OCI-LY1 (cell line): ENCODE measurements around the gene MRS2.
"Not testable (repeated sequence)": the region's sequence is repeated elsewhere in the genome, so short reads cannot be mapped to it uniquely, and the experiment has no call there.

Source experiments
- H2AFZ ChIP-seq: fragments of 200-600 bp; sonication (generic), shearing (Covaris generic); 2 replicates; pipeline ENCODE4 v1.6.0; 2014; ENCODE audit warnings: antibody characterized with exemption, mild to moderate bottlenecking, low read length
- H3F3A ChIP-seq: fragments of 200-600 bp; sonication (generic), shearing (Covaris generic); 2 replicates; pipeline ENCODE4 v1.6.0; 2014; ENCODE audit warnings: mild to moderate bottlenecking, antibody characterized with exemption, low read length, moderate library complexity; ENCODE audit not compliant: insufficient read depth
- H3K27ac ChIP-seq: fragments of 200-600 bp; sonication (generic); 2 replicates; pipeline ENCODE4 v1.5.1; 2014; ENCODE audit warnings: low read length, mixed run types, mild to moderate bottlenecking, low read depth; ENCODE audit not compliant: poor library complexity, severe bottlenecking
- H3K27me3 ChIP-seq: fragments of 200-600 bp; sonication (generic); 2 replicates; pipeline ENCODE4 v1.6.0; 2014; ENCODE audit warnings: antibody characterized with exemption, mild to moderate bottlenecking, low read length, moderate library complexity; ENCODE audit not compliant: insufficient read depth
- H3K36me3 ChIP-seq: fragments of 200-600 bp; sonication (generic); 2 replicates; pipeline ENCODE4 v1.6.1; 2014; ENCODE audit warnings: mild to moderate bottlenecking, antibody characterized with exemption, low read length, moderate library complexity, mixed read lengths; ENCODE audit not compliant: insufficient read depth
- H3K4me1 ChIP-seq: fragments of 200-600 bp; sonication (generic); 2 replicates; pipeline ENCODE4 v1.5.1; 2014; ENCODE audit warnings: mild to moderate bottlenecking, low read length, moderate library complexity; ENCODE audit not compliant: insufficient read depth, severe bottlenecking
- H3K4me2 ChIP-seq: fragments of 200-600 bp; sonication (generic), shearing (Covaris generic); 2 replicates; pipeline ENCODE4 v1.6.1; 2014; ENCODE audit warnings: low read length
- H3K4me3 ChIP-seq: fragments of 200-600 bp; sonication (generic); 2 replicates; pipeline ENCODE4 v1.5.1; 2014; ENCODE audit warnings: low read length, low read depth, mild to moderate bottlenecking, mixed read lengths; ENCODE audit not compliant: poor library complexity, severe bottlenecking
- H3K79me2 ChIP-seq: fragments of 200-600 bp; shearing (Covaris generic); 2 replicates; pipeline ENCODE4 v1.6.1; 2016; ENCODE audit warnings: mixed run types, low read length, mixed read lengths; ENCODE audit not compliant: insufficient read depth
- H3K9ac ChIP-seq: fragments of 200-600 bp; sonication (generic), shearing (Covaris generic); 2 replicates; pipeline ENCODE4 v1.6.1; 2014; ENCODE audit warnings: mild to moderate bottlenecking, low read length, mixed read lengths
- H3K9me2 ChIP-seq: fragments of 200-600 bp; sonication (generic), shearing (Covaris generic); 2 replicates; pipeline ENCODE4 v1.6.1; 2014; ENCODE audit warnings: low read depth, mild to moderate bottlenecking, low read length, mixed read lengths
- H3K9me3 ChIP-seq: fragments of 200-600 bp; shearing (Covaris generic); 2 replicates; pipeline ENCODE4 v1.6.1; 2014; ENCODE audit warnings: low read length, mixed read lengths
- H4K20me1 ChIP-seq: fragments of 200-600 bp; sonication (generic), shearing (Covaris generic); 2 replicates; pipeline ENCODE4 v1.6.0; 2016; ENCODE audit warnings: mild to moderate bottlenecking, low read length; ENCODE audit not compliant: insufficient read depth
- CTCF ChIP-seq: fragments of 200-600 bp; sonication (generic), shearing (Covaris generic); IDR thresholded peaks from 2 replicates; pipeline ENCODE4 v1.5.1; 2017; ENCODE audit warnings: mild to moderate bottlenecking, antibody characterized with exemption, low read length, moderate library complexity, mixed read lengths
- EZH2 ChIP-seq: fragments of 200-600 bp; sonication (generic), shearing (Covaris generic); IDR thresholded peaks from 2 replicates; pipeline ENCODE4 v1.8.0; 2017; ENCODE audit warnings: borderline replicate concordance, mixed run types, mild to moderate bottlenecking, antibody characterized with exemption, low read length, moderate library complexity, mixed read lengths

Gene MRS2

DNA sequence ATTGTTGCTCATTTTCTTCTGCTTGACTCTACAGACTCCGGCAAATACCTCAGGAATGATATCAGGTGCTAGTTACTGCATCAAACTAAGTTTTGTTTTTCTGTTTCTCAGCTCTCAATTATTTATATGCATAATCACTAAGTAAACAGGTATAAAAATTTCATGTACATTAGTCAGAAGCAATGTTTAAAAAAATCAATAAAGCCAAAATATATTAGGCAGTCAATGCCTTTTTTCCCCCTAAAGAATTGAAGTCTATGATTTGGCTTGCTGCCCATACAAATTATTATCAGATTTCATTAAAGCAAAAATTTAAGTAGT, 20.6 kb upstream of the MRS2 start:
- Histone ChIP-seq H3K27me3 (peaks cover 3% of the 10 kb centered on the region; the same call in 1 of the 2 replicates), H3K36me3 (no peaks in the 10 kb centered on the region), H3K4me3 (no peak overlapping the region), H3K4me2 (no peak overlapping the region), H4K20me1 (no peaks in the 10 kb centered on the region), H3K27ac (no peak overlapping the region), H3K79me2 (no peaks in the 10 kb centered on the region), H3F3A (no peaks in the 10 kb centered on the region), H2AFZ (no peak overlapping the region), H3K4me1 (no peaks in the 10 kb centered on the region), H3K9ac (no peak overlapping the region), H3K9me2 (no peaks in the 10 kb centered on the region), H3K9me3 (no peaks in the 10 kb centered on the region)
- no peak for TF ChIP-seq EZH2
- TF ChIP-seq CTCF = no peak

DNA sequence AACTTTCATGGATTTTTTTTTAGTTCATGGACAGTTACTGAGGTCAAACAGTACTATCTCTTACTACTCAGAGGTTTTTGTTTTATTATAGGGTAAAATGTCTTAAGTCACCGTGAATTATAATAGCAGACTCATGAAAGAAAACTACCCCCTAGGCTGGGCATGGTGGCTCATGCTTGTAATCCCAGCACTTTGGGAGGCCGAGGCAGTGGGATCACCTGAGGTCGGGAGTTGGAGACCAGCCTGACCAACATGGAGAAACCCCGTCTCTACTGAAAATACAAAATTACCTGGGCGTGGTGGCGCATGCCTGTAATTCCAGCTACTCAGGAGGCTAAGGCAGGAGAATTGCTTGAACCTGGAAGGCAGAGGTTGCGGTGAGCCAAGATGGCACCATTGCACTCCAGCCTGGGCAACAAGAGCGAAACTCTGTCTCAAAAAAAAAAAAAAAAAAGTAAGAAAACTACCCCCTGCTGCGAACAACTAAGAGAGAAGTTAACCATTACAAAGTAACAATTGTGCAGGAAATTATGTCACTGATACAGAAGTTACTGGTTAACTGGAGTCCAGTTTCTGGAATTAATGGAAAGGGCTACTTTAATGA, 19.7 kb upstream of the MRS2 start:
- not testable (repeated sequence) for H3K4me2 ChIP-seq, H3K4me3 ChIP-seq, H3K27ac ChIP-seq

GRCh38 chr6:24384369-24385130, 18.2 kb upstream of the MRS2 start:
- not testable (repeated sequence) for H3K9me2 ChIP-seq, H2AFZ ChIP-seq, H3K9ac ChIP-seq, H3K4me3 ChIP-seq, H3K27ac ChIP-seq, H3K79me2 ChIP-seq, H3K4me1 ChIP-seq, H3K36me3 ChIP-seq, H3K9me3 ChIP-seq, H3K4me2 ChIP-seq, H4K20me1 ChIP-seq, H3F3A ChIP-seq, H3K27me3 ChIP-seq

More for the DNA sequence above, 19.7 kb upstream of the MRS2 start:
- not testable (repeated sequence) for H3K79me2 ChIP-seq, H3K27me3 ChIP-seq, H3K9me2 ChIP-seq, H2AFZ ChIP-seq, H3K4me1 ChIP-seq, H3F3A ChIP-seq, H3K9ac ChIP-seq, H3K36me3 ChIP-seq, H4K20me1 ChIP-seq, H3K9me3 ChIP-seq

DNA sequence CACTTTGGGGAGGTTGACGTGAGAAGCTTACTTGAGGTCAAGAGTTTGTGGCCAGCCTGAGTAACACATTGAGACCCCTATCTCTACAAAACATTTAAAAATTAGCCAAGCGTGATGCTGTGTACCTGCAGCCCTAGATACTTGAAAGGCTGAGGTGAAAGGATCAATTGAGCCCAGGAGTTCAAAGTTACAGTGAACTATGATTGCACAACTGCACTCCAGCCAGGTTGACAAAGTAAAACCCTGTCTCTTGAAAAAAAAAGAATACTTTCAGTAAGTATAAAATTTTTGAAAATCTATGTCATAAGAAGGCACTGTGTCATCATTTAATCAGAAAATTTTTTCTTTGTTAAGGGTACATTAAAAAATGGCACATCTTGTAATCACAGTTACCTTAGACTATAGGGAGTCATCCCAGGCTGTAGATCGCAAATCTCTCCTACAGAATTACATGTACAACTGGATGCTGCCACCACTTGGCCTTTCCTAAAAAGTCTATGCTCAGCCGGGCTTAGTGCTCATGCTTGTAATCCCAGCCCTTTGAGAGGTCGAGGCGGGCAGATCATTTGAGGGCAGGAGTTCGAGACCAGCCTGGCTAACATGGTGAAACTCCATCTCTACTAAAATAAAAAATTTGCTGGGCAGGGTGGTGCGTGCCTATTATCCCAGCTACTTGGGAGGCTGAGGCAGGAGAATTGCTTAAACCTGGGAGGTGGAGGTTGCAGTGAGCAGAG, 17.0 kb upstream of the MRS2 start:
- H2AFZ ChIP-seq = no peak overlapping the region
- H3K36me3 ChIP-seq = no peaks in the 10 kb centered on the region
- no peaks in the 10 kb centered on the region for H3K79me2 ChIP-seq
- no peak overlapping the region for H3K9ac ChIP-seq
- no peak overlapping the region for H3K27ac ChIP-seq
- no peaks in the 10 kb centered on the region for H4K20me1 ChIP-seq
- H3K9me3 ChIP-seq = no peaks in the 10 kb centered on the region
- no peak overlapping the region for H3K4me2 ChIP-seq
- H3K27me3 ChIP-seq = no peaks in the 10 kb centered on the region
- no peaks in the 10 kb centered on the region for H3K9me2 ChIP-seq
- no peaks in the 10 kb centered on the region for H3K4me1 ChIP-seq
- H3K4me3 ChIP-seq = no peak overlapping the region
- TF ChIP-seq EZH2 (no peak), CTCF (no peak)
- no peaks in the 10 kb centered on the region for H3F3A ChIP-seq
